Renal cortical epithelial cell (primary cell): ENCODE measurements around the gene STAU1. TPM values are rescaled to one million over a fixed set of nuclear protein-coding genes. Genes with fewer than 3 reads are reported as not detected.
"Not testable (repeated sequence)": the region's sequence is repeated elsewhere in the genome, so short reads cannot be mapped to it uniquely, and the experiment has no call there.

ENCODE experiments used
- DNase-seq: peaks from one replicate; pipeline ENCODE4 v3.0.0-alpha.2; 2011; ENCODE audit warnings: low read depth
- total RNA-seq: library from RNA; depleted of rRNA; stranded (reverse); fragments of >200 nt; gene quantifications from 2 replicates; pipeline ENCODE4 v1.2.3, GENCODE V29; 2014

STAU1 gene
- total RNA-seq, 1 donor from 2014 or later = 117 TPM

DNA sequence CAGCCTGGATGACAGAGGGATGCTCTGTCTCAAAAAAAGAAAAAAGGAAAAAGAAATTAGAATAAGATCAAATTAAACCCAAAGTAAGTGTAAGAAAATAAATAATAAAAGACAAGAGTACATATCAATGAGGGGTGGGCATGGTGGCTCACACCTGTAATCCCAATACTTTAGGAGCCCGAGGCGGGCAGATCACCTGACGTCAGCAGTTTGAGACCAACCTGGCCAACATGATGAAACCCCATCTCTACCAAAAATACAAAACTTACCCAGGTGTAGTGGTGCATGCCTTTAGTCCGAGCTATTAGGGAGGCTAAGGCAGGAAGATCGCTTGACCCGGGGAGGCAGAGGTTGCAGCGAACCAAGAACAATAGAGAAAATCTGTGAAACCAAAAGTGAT is 14.9 kb upstream of the STAU1 start:
- DNase-seq = no peak

DNA sequence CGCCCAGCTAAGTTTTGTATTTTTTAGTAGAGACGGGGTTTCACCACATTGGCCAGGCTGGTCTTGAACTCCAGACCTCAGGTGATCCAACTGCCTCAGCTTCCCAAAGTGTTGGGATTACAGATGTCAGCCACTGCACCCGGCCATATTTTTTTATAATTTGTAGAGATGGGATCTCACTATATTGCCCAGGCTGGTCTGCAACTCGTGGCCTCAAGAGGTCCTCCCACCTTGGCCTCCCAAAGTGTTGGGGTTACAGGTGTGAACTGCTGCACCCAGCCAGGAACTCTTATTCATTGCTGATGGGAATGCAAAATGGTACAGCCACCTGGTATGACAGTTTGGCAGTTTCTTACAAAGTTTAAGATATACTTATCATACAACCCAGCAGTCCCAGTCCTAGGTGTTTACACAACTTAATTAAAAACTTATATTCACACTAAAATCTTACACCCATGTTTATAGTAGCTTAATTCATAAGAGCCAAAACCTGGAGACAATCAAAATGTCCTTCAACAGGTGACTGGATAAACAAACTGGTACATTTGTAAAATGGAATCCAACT is 11.7 kb upstream of the STAU1 start:
- DNase-seq = no peak

DNA sequence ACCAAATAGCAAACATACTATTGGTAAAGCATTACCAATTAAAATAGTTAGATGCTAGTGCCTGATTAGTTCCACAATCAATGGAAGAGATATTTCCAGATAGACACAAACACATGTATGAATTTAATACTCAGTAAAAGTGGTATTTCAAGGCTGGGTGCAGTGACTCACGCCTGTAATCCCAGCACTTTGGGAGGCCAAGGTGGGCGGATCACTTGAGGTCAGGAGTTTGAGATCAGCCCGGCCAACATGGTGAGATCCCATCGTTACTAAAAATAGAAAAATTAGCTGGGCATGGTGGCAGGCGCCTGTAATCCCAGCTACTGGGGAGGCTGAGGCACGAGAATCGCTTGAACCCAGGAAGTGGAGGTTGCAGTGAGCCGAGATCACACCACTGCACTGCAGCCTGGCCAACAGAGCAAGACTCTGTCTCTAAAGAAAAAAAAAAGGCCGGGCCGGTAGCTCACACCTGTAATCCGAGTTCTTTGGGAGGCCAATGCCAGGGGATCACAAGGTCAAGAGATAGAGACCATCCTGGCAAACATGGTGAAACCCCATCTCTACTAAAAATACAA is 4.9 kb upstream of the STAU1 start:
- not testable (repeated sequence) for DNase-seq

DNA sequence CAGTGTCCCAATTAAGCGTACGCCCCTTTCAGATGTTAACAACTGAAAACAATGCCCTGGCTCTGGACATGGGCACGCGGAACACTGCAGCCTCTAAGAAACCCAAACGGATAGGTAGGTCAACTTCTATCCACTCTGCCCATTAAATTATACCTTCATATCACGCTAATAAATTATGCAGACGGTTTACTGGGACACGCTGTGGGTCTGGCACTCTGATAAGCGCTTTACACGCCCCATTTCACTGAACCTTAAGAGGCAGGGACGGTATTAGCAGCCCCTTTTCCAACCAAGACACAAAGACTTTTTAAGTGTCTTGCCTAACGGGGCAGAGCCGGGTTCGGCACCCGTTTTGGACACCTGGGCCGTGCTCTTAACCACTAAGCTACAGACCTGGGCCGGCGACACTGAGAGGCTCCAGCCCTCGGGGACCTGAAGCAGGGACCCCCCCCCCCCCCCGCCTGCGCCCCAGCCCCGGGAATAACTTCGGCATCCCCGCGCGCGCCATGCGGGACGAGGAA is 744 bp downstream of the STAU1 start:
- DNase-seq = no peak

DNA sequence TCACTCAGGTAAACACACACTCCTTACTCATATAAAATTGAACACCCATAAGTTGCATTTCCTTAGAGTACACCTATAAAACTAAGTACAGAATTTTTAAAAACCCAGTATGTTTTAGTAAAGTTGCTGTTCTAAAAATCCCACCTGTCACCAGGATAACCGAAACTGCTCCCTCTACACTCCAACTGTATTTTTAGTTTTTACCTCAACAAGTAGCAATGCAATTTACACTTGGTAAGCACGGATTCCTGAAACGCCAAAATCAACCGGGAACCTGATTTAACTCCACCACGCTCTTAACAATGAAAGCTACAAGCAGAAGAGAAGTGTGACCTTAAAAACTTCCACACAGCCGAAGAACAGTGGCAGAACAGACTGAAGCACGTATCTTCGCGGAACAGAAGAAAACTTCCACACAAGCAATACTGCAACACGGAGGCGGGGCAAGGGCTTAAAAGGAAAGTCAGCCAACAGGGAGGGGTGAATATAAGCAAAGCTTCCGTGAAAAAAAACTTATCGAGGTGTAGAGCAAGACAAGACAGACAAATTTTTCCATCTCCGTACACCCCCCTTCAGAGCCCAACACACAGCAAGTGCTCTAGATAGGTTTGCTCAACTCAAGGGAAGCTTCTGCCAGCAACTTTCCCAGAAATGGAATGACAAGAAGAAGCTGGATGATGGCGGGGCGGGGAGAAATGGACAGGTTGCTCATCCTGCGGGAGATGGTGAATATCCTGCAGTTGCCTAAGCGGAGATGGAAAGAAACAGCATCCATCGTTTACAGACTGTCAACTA is 1.4 kb downstream of the STAU1 start:
- peak; percentile 59 for DNase-seq

DNA sequence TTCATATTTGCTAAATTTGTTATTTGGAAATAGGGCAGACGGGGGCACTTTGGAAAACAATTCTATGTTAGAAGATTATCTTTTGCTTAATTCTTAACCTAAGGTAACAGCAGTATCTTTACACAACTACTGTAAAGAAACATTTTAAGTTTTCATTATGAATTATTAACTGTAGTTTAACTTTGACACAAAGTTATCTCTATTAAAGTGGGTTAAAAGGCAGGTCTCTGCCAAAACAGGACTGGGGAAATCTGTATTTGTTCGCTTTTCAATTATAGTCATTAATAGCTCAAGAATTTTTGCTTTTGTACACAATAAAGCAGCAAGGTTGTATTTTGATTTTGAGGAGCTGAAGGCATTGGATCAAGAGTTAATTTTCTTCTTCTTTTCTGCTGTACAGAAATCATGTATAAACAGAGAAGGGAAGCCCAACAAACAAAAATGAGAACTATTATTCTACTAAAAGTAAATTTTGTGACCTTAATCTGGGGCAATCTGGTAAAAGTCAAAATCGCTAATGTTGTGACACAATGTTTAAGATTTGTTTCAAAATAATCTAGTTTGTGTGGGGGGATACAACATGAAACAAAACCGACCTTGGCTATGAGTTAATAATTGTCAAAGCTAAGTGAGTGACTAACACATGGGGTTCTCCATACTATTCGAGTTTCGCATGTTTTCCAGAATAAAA is 2.9 kb downstream of the STAU1 start:
- peak; percentile 82 for DNase-seq

DNA sequence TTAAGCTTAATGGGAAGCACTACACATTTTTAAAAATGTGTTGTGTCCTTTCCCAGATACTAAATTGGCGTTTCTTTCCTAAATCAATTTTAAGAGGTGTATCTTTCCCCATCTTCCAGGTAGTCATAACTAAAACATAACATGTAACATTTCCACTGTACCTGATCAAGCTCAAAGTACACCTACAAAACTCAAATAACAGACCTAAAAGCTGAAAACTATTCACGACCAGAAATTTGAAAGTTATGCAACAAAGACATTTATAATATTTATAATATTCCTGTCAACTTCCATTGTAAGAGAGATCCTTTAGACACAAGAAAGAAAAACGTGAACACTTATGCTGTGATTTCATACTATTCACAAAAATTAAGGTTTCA is 3.5 kb downstream of the STAU1 start:
- DNase-seq = no peak

DNA sequence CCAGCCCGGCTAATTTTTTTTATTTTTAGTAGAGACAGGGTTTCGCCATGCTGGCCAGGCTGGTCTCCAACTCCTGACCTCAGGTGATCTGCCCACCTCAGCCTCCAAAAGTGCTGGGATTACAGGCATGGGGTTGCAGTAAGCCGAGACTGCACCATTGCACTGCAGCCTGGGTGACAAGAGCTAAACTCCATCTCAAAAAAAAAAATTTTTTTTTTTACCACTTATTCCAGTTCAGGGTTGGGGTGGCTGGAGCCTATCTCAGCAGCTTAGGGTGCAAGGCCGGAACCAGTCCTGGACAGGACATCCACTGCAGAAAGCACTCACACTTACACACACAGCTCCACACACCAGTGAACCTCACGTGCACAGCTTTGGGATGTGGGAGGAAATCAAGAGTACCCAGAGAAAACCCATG is 4.0 kb downstream of the STAU1 start:
- not testable (repeated sequence) for DNase-seq

DNA sequence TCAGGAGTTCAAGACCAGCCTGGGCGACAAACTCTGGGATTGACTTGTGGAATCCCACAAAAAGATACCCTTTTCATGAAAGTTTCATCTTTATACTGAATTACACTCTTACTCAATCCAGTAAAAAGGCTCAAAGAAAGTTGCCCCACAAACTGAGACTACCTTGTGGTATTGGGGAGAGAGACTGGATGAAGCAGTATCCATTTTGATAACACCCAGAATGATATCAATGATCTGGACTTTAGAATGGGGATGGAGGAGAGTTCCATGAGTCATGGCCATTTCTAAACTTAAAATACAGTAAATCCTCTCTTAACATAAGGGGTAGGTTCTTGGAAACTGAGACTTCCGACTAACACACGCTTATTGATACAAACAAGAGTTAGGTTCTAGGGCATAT is 4.7 kb downstream of the STAU1 start:
- no peak for DNase-seq

DNA sequence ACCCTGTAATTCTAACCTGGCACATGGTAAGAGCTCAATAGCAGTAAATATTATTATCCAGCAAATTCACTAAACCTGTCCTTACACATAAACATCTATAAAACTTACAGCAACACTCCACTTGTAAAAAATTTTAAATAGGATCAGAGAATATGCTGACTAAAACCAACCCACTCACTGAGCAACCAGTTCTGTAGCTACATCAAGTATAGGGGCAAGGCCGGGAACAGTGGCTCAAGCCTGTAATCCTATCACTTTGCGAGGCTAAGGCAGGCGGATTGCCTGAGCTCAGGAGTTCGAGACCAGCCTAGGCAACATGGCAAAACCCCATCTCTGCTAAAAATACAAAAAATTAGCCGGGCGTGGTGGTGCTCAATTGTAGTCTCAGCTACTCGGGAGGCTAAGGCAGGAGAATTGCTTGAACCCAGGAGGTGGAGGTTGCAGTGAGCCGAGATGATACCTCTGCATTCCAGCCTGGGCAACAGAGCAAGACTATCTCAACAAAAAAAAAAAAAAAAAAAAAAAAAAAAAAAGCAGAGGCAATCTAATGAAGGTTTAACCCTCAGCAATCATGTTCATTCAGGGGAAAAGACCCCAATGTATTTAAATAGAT is 6.8 kb downstream of the STAU1 start:
- no peak for DNase-seq

DNA sequence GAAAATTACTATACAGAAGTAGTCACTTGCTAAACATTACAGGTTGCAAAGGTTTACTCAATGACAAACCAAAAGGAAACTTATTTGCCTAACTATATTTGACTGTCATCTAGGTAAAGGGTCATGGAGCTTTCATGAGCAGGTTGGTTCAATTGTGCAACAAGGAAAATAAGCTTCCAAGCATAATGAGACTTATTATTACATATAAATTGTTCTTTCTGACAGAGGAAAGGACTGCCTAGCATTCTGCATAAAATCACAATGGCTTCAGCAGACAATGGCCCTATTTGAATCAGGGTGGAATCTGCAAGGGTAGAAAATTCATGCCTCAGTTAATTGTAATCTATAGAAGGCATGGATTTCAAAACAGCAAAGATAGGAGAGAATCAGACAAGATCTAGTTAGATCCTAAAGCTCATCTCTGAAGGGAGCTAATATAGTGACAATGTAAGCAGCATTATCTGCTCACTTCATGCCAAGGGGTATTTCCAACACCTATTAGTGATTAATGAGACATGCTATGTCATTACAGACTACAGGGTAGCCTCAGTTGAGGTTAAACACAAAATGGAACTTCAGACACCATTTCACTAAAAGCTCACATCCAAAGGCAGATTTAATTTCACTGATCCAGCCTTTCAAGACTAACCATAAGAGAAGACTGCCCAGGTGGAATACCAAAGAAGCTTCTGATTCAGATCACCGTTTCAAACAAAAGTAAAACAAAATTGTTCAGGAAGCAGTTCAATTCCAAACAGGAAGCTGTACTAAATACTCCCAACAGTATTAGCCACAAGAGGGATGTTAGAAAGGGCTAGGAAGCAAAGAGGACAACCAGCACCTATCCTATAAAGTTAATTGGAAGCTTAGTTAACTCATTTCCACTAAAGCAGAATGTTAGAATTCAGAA is 8.5 kb downstream of the STAU1 start:
- peak; percentile 38 for DNase-seq

DNA sequence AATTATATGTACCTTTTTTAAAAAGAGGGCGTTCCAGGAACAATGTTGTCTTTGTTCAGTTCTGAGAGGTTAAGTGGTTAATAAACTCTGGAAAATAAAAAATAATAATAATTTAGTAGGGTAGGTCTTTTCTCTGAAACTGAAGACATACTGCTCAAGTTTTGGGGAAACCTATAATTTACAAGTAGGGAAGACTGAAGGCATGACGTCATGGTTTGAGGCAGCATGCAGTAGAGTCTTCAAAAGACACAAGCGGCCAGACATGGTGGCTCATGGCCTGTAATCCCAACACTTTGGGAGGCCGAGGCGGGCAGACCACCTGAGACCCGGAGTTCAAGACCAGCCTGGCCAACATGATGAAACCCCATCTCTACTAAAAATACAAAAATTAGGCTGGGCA is 14.0 kb downstream of the STAU1 start:
- no peak for DNase-seq

DNA sequence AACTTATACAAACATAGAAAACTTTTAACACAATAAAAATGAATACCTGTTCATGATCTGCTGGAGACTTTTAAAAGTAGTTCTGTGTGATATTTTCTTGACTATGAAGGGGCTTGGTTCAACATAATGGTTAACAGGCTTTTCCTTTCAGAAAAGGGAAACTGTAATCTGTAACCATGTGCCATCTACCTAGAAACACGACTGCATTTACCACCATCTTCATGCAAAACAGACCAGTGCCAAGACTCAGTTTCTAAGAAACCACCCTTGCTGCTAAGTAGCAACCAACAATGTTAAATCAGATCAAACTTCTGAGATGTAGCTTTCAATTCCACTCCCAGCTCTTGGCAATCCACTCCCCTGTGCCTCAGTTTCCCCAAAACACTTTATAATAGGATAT is 15.7 kb downstream of the STAU1 start:
- DNase-seq = no peak

DNA sequence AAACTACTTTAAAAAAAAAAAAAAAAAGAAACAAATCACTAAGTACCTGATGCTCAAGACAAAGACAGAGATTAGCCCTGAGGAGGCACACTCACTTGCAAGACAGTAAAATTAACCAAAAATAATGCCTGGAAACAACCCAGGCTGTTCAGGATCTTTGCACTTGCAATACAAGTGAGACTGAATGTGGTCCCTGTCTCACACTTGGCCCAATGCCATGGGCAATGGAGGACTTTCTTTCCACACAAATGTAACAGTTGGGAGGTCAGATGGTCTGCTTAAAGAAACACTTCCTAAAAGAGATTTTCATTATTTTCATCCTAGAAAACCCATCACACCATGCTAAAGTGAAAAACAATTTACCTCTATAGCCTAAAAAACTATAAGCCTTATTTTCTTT is 16.2 kb downstream of the STAU1 start:
- no peak for DNase-seq

DNA sequence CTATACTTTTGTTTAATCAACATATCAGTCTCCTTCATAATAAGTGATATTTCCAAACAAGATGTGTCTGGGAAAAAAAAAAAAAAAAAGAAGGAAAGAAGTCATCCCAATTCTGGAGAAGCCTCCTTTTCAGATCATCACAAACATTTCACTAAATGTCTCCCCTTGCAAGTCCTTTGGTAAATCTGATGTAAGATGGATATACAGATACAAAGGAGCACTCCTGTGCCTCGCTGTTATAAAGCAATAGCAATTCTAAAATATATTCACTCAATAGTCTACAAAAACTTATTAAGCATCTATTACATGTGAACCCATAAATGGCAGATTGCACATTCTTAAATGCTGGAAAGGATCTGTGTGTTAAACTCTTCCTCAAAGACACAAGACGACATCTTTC is 17.4 kb downstream of the STAU1 start:
- no peak for DNase-seq

DNA sequence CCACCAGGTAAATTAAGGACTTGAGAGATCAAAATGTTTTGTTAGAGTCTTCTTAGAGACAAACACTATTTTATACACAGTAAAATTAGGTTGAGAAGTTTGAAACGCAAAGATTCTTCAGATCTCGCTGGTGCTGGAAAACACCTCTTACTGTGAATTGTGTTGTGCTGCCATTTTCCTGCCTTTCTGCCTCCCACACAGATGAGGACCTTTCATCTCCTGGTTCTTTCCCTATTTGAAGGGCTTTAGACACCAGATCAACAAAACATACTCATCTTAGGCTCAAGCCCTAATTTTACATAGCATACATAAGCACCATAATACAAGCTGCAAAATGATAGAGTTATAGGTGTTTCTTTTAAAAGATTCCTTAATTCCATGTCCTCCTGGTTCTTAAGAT is 18.6 kb downstream of the STAU1 start:
- DNase-seq = no peak

DNA sequence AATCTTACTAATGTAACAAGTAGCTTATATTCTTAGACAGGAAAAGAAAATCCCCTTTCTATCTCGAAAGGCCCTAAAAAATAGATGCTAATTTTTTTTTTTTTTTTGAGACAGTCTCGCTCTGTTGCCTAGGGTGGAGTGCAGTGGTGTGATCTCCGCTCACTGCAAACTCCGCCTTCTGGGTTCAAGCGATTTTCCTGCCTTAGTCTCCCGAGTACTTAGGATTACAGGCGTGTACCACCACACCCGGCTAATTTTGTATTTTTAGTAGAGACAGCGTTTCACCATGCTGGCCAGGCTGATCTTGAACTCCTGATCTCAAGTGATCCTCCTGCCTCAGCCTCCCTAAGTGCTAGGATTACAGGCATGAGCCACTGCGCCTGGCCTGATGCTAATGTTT is 19.3 kb downstream of the STAU1 start:
- not testable (repeated sequence) for DNase-seq

DNA sequence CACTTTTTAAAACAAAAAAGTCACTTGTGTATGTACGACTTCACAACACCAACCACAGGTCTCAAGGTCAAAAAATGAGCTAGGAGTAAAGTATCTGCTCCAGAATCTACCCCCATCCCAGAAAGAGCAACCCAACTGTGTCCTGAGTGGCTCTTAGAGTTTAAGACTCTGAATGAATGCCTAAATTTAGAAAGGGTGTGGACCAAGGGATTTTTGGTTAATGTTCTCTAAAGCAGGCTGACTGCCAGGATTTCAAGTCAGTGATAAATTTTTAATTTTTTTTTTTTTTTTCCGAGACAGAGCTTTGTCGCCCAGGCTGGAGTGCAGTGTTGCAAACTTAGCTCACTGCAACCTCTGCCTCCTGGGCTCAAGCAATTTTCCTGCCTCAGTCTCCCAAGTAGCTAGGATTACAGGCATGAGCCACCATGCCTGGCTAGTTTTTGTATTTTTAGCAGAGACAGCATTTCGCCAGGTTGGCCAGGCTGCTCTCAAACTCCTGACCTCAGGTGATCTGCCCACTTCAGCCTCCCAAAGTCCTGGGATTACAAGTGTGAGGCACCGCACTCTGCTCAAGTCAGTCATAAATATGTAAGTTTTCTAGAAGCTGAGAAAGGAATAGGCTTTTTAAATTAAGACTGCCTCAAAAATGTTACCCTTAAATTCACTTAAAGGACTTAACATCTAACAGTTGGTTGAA is 20.2 kb downstream of the STAU1 start:
- DNase-seq = peak; percentile 36

DNA sequence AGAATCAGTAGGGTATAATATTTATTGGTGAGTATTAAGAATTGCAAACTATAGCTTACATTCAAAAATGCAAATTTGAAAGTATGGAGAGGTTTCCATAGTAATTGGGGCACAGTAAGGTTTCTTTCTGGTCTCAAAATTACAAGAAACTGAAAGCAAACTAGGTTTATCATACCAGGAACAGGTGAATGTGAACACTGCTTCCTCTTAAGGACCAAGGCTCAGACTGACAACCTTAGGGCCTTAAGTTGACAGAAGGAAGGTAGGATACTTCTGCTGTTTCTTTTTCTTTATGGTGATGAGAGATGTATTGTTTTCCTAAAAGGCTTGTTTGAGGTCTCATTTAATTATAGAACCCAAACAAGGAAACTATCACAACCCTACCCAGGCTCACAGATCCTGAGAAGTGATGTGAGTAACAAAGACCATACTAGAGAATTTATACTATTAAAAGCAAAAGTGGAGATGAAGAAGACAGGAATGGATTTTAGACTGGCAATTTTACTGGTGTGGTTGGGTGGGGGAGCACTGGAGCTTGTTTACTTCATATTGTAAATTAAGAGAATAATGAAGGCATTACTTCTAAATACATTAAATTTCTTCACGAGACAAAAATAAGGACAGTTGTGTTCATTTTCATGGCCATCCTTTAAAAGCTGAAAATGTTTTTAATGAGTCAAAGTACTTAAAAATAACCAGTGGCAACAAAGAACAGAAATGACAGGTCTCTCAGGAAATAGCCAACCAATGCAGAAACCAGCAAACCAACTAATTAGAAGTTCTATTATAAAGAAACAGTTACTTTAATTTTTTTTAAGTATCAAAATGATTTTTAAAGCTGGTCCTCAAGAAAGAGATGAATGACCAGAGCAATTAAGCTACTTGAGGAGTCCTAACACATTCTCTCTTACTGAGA is 21.3 kb downstream of the STAU1 start:
- DNase-seq = no peak
